ENCODE data around the gene TLE2.
A peak's percentile ranks its signal among the peaks of the same experiment; 100 is the strongest.

Gene TLE2

GRCh38 chr19:3060857-3061181 lies 31.7 kb upstream of the TLE2 start:
- TF ChIP-seq SUZ12 (IDR thresholded peaks at IDR 0.05; ENCODE audit: extremely low read depth, insufficient read depth, insufficient read length) (no peak), YY1 (IDR thresholded peaks at IDR 0.05; ENCODE audit: insufficient read depth, insufficient read length) (no peak)
- H3K9me3 ChIP-seq (ENCODE audit: insufficient read depth, low read length), result no peaks in the 10 kb centered on the region
- peaks cover 6% of the 10 kb centered on the region for H3K36me3 ChIP-seq (ENCODE audit: insufficient read depth, insufficient read length, low read length)
- DNase-seq (ENCODE audit: low read depth, low spot score), result no peak
- no peak overlapping the region for H3K4me3 ChIP-seq (ENCODE audit: insufficient read length, low read depth)
- H3K9ac ChIP-seq (ENCODE audit: insufficient read length, low read depth), result no peak overlapping the region
- peaks cover 55% of the 10 kb centered on the region for H3K27me3 ChIP-seq (ENCODE audit: insufficient read depth, insufficient read length)
- H3K4me1 ChIP-seq (ENCODE audit: insufficient read depth, insufficient read length), result peaks cover 27% of the 10 kb centered on the region

- peaks cover 67% of the 10 kb centered on the region for H3K27me3 ChIP-seq (ENCODE audit: insufficient read depth, insufficient read length)
- no peak overlapping the region for H3K9ac ChIP-seq (ENCODE audit: insufficient read length, low read depth)
- DNase-seq (ENCODE audit: low read depth, low spot score), result no peak
- H3K4me3 ChIP-seq (ENCODE audit: insufficient read length, low read depth), result no peak overlapping the region
- no peak for TF ChIP-seq YY1 (IDR thresholded peaks at IDR 0.05; ENCODE audit: insufficient read depth, insufficient read length)
- TF ChIP-seq SUZ12 (IDR thresholded peaks at IDR 0.05; ENCODE audit: extremely low read depth, insufficient read depth, insufficient read length), result no peak
- no peak for TF ChIP-seq ZNF274 (IDR thresholded peaks at IDR 0.05; ENCODE audit: low read depth, low read length)
- peaks cover 10% of the 10 kb centered on the region for H3K36me3 ChIP-seq (ENCODE audit: insufficient read depth, insufficient read length, low read length)
- no peaks in the 10 kb centered on the region for H3K9me3 ChIP-seq (ENCODE audit: insufficient read depth, low read length)
- H3K4me1 ChIP-seq (ENCODE audit: insufficient read depth, insufficient read length), result peaks cover 30% of the 10 kb centered on the region
Observed at GRCh38 chr19:3059653-3060052, 30.6 kb upstream of the TLE2 start.

- H3K36me3 ChIP-seq (ENCODE audit: insufficient read depth, insufficient read length, low read length), result peaks cover 15% of the 10 kb centered on the region
- peaks cover 70% of the 10 kb centered on the region for H3K27me3 ChIP-seq (ENCODE audit: insufficient read depth, insufficient read length)
- H3K4me1 ChIP-seq (ENCODE audit: insufficient read depth, insufficient read length), result peaks cover 33% of the 10 kb centered on the region
- TF ChIP-seq SUZ12 (IDR thresholded peaks at IDR 0.05; ENCODE audit: extremely low read depth, insufficient read depth, insufficient read length) (no peak), ZNF274 (IDR thresholded peaks at IDR 0.05; ENCODE audit: low read depth, low read length) (no peak), YY1 (IDR thresholded peaks at IDR 0.05; ENCODE audit: insufficient read depth, insufficient read length) (no peak)
- no peak for DNase-seq (ENCODE audit: low read depth, low spot score)
- no peak overlapping the region for H3K9ac ChIP-seq (ENCODE audit: insufficient read length, low read depth)
- no peak overlapping the region for H3K4me3 ChIP-seq (ENCODE audit: insufficient read length, low read depth)
- H3K9me3 ChIP-seq (ENCODE audit: insufficient read depth, low read length), result no peaks in the 10 kb centered on the region
Observed at GRCh38 chr19:3058821-3059314, 29.8 kb upstream of the TLE2 start.

GRCh38 chr19:3058009-3058820 lies 29.1 kb upstream of the TLE2 start:
- H3K4me1 ChIP-seq (ENCODE audit: insufficient read depth, insufficient read length), result peaks cover 36% of the 10 kb centered on the region
- H3K36me3 ChIP-seq (ENCODE audit: insufficient read depth, insufficient read length, low read length), result peaks cover 19% of the 10 kb centered on the region
- no peak for TF ChIP-seq YY1 (IDR thresholded peaks at IDR 0.05; ENCODE audit: insufficient read depth, insufficient read length)
- TF ChIP-seq SUZ12 (IDR thresholded peaks at IDR 0.05; ENCODE audit: extremely low read depth, insufficient read depth, insufficient read length), result no peak
- no peak for DNase-seq (ENCODE audit: low read depth, low spot score)
- H3K27me3 ChIP-seq (ENCODE audit: insufficient read depth, insufficient read length), result peaks cover 71% of the 10 kb centered on the region
- no peak overlapping the region for H3K4me3 ChIP-seq (ENCODE audit: insufficient read length, low read depth)
- no peaks in the 10 kb centered on the region for H3K9me3 ChIP-seq (ENCODE audit: insufficient read depth, low read length)
- peak overlapping the region; percentile 36 for H3K9ac ChIP-seq (ENCODE audit: insufficient read length, low read depth)

GRCh38 chr19:3057275-3057714 lies 28.2 kb upstream of the TLE2 start:
- H3K27me3 ChIP-seq (ENCODE audit: insufficient read depth, insufficient read length), result peaks cover 72% of the 10 kb centered on the region
- H3K9me3 ChIP-seq (ENCODE audit: insufficient read depth, low read length), result no peaks in the 10 kb centered on the region
- H3K36me3 ChIP-seq (ENCODE audit: insufficient read depth, insufficient read length, low read length), result peaks cover 19% of the 10 kb centered on the region
- TF ChIP-seq SUZ12 (IDR thresholded peaks at IDR 0.05; ENCODE audit: extremely low read depth, insufficient read depth, insufficient read length) (no peak), ZNF274 (IDR thresholded peaks at IDR 0.05; ENCODE audit: low read depth, low read length) (no peak), YY1 (IDR thresholded peaks at IDR 0.05; ENCODE audit: insufficient read depth, insufficient read length) (no peak)
- DNase-seq (ENCODE audit: low read depth, low spot score), result no peak
- peak overlapping the region; percentile 11 for H3K4me3 ChIP-seq (ENCODE audit: insufficient read length, low read depth)
- H3K4me1 ChIP-seq (ENCODE audit: insufficient read depth, insufficient read length), result peaks cover 36% of the 10 kb centered on the region
- H3K9ac ChIP-seq (ENCODE audit: insufficient read length, low read depth), result peak overlapping the region; percentile 61

GRCh38 chr19:3056417-3057088 lies 27.5 kb upstream of the TLE2 start:
- Histone ChIP-seq H3K36me3 (ENCODE audit: insufficient read depth, insufficient read length, low read length) (peaks cover 19% of the 10 kb centered on the region), H3K4me1 (ENCODE audit: insufficient read depth, insufficient read length) (peaks cover 36% of the 10 kb centered on the region), H3K9ac (ENCODE audit: insufficient read length, low read depth) (peak overlapping the region; percentile 61), H3K9me3 (ENCODE audit: insufficient read depth, low read length) (no peaks in the 10 kb centered on the region), H3K4me3 (ENCODE audit: insufficient read length, low read depth) (no peak overlapping the region), H3K27me3 (ENCODE audit: insufficient read depth, insufficient read length) (peaks cover 79% of the 10 kb centered on the region)
- no peak for TF ChIP-seq SUZ12 (IDR thresholded peaks at IDR 0.05; ENCODE audit: extremely low read depth, insufficient read depth, insufficient read length)
- no peak for TF ChIP-seq YY1 (IDR thresholded peaks at IDR 0.05; ENCODE audit: insufficient read depth, insufficient read length)
- no peak for TF ChIP-seq ZNF274 (IDR thresholded peaks at IDR 0.05; ENCODE audit: low read depth, low read length)
- DNase-seq (ENCODE audit: low read depth, low spot score), result no peak

- Histone ChIP-seq H3K9ac (ENCODE audit: insufficient read length, low read depth) (no peak overlapping the region), H3K4me1 (ENCODE audit: insufficient read depth, insufficient read length) (peaks cover 34% of the 10 kb centered on the region), H3K36me3 (ENCODE audit: insufficient read depth, insufficient read length, low read length) (peaks cover 19% of the 10 kb centered on the region), H3K27me3 (ENCODE audit: insufficient read depth, insufficient read length) (peaks cover 81% of the 10 kb centered on the region), H3K9me3 (ENCODE audit: insufficient read depth, low read length) (no peaks in the 10 kb centered on the region), H3K4me3 (ENCODE audit: insufficient read length, low read depth) (no peak overlapping the region)
- no peak for DNase-seq (ENCODE audit: low read depth, low spot score)
- TF ChIP-seq SUZ12 (IDR thresholded peaks at IDR 0.05; ENCODE audit: extremely low read depth, insufficient read depth, insufficient read length), result no peak
- no peak for TF ChIP-seq ZNF274 (IDR thresholded peaks at IDR 0.05; ENCODE audit: low read depth, low read length)
- TF ChIP-seq YY1 (IDR thresholded peaks at IDR 0.05; ENCODE audit: insufficient read depth, insufficient read length), result no peak
Observed at GRCh38 chr19:3055741-3056416, 26.8 kb upstream of the TLE2 start.
